ENCODE measurements around the gene DTNA. TPM values are rescaled to one million over a fixed set of nuclear protein-coding genes. Genes with fewer than 3 reads are reported as not detected.

The DTNA gene
- total RNA-seq, 1 experiment from 2014 or later, result 9.6 TPM

DNA sequence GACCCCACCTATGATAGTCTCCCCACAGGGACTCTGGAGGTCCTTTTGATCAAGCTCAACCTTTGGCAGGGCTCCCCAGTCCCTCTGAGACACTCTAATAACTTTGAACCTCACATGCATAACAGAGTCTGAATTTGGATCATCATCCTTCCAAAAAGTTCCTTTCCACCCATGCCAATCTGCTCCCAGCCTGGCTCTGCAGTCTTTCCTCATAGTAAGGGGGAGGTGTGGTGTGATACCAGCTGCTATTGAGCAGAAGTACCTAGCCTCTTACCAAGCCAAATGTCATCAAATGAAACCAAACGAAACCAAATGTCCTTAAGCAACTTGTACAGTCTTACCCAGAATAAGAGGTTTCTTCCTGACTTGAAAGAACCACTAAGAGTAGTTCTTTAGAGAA lies 36.5 kb downstream of the DTNA start:
- ChIA-PET POLR2A (no interaction called here), CTCF (no interaction called here), RAD21 (ENCODE audit: low non-redundant PET in 1 of 2, low total read pairs in 2 of 2, uncharacterized antibody in 2 of 2, unreplicated experiment in 2 of 2) (no interaction called here)
- no peaks in the 10 kb centered on the region for H4K20me1 ChIP-seq (ENCODE audit: insufficient read depth)
- no peak for DNase-seq (ENCODE audit: low read depth, low spot score)
- no peak overlapping the region for H3K9ac ChIP-seq (ENCODE audit: low read length)
- H3K27me3 ChIP-seq (ENCODE audit: insufficient read depth, low read length), result no peaks in the 10 kb centered on the region
- ATAC-seq, result no peak
- H3K4me1 ChIP-seq (ENCODE audit: control insufficient read depth in 1 of 2, insufficient read depth in 2 of 2, low read length in 2 of 2), result no peaks in the 10 kb centered on the region
- no peak overlapping the region for H3K4me2 ChIP-seq (ENCODE audit: low read length)
- no peak overlapping the region for H2AFZ ChIP-seq (ENCODE audit: low read depth, low read length, poor library complexity, severe bottlenecking)
- BruUV-seq (replicated peaks), result no TSS peak
- no peaks in the 10 kb centered on the region for H3K9me2 ChIP-seq (ENCODE audit: insufficient read depth)
- no peaks in the 10 kb centered on the region for H3K9me3 ChIP-seq (ENCODE audit: control insufficient read depth in 1 of 2, insufficient read depth in 1 of 2, low read depth in 1 of 2, low read length in 2 of 2)
- no peak overlapping the region for H3K27ac ChIP-seq (ENCODE audit: low read depth, low read length)
- no peaks in the 10 kb centered on the region for H3K79me2 ChIP-seq (ENCODE audit: insufficient read depth, low read length)
- intact Hi-C loops (cut with micrococcal nuclease), result no loop called here
- H3K36me3 ChIP-seq (ENCODE audit: control insufficient read depth in 1 of 2, insufficient read depth in 2 of 2, low read length in 2 of 2), result no peaks in the 10 kb centered on the region
- H3K4me3 ChIP-seq (replicated peaks in 1 of 2; ENCODE audit: low read depth in 1 of 2, low read length in 2 of 2), result no peak overlapping the region
- TF ChIP-seq TCF7L2 (IDR thresholded peaks at IDR 0.05; ENCODE audit: borderline replicate concordance, extremely low read depth, insufficient read depth, insufficient read length), result no peak
- TF ChIP-seq JUND (IDR thresholded peaks at IDR 0.05), result no peak
- no peak for TF ChIP-seq ZNF274 (IDR thresholded peaks at IDR 0.05; ENCODE audit: low read depth, low read length)
- TF ChIP-seq, protein P1, sequence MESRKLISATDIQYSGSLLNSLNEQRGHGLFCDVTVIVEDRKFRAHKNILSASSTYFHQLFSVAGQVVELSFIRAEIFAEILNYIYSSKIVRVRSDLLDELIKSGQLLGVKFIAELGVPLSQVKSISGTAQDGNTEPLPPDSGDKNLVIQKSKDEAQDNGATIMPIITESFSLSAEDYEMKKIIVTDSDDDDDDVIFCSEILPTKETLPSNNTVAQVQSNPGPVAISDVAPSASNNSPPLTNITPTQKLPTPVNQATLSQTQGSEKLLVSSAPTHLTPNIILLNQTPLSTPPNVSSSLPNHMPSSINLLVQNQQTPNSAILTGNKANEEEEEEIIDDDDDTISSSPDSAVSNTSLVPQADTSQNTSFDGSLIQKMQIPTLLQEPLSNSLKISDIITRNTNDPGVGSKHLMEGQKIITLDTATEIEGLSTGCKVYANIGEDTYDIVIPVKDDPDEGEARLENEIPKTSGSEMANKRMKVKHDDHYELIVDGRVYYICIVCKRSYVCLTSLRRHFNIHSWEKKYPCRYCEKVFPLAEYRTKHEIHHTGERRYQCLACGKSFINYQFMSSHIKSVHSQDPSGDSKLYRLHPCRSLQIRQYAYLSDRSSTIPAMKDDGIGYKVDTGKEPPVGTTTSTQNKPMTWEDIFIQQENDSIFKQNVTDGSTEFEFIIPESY (IDR thresholded peaks at IDR 0.05; ENCODE audit: extremely low read depth, insufficient replicate concordance, low read length), result no peak
- TF ChIP-seq SRF (IDR thresholded peaks at IDR 0.05; ENCODE audit: low read depth), result no peak
- TF ChIP-seq, protein P2, sequence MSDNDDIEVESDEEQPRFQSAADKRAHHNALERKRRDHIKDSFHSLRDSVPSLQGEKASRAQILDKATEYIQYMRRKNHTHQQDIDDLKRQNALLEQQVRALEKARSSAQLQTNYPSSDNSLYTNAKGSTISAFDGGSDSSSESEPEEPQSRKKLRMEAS (IDR thresholded peaks at IDR 0.05), result no peak
- TF ChIP-seq, protein P3, sequence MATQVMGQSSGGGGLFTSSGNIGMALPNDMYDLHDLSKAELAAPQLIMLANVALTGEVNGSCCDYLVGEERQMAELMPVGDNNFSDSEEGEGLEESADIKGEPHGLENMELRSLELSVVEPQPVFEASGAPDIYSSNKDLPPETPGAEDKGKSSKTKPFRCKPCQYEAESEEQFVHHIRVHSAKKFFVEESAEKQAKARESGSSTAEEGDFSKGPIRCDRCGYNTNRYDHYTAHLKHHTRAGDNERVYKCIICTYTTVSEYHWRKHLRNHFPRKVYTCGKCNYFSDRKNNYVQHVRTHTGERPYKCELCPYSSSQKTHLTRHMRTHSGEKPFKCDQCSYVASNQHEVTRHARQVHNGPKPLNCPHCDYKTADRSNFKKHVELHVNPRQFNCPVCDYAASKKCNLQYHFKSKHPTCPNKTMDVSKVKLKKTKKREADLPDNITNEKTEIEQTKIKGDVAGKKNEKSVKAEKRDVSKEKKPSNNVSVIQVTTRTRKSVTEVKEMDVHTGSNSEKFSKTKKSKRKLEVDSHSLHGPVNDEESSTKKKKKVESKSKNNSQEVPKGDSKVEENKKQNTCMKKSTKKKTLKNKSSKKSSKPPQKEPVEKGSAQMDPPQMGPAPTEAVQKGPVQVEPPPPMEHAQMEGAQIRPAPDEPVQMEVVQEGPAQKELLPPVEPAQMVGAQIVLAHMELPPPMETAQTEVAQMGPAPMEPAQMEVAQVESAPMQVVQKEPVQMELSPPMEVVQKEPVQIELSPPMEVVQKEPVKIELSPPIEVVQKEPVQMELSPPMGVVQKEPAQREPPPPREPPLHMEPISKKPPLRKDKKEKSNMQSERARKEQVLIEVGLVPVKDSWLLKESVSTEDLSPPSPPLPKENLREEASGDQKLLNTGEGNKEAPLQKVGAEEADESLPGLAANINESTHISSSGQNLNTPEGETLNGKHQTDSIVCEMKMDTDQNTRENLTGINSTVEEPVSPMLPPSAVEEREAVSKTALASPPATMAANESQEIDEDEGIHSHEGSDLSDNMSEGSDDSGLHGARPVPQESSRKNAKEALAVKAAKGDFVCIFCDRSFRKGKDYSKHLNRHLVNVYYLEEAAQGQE (IDR thresholded peaks at IDR 0.05; ENCODE audit: low read depth), result no peak
- no peak for TF ChIP-seq CEBPB (IDR thresholded peaks at IDR 0.05; ENCODE audit: low read depth)

All from HCT116 (cell line).